HUDEP-2 (cell line): ENCODE results near the gene CELF4.

Experiments
- DNase-seq, 76 experiments: peaks; one replicate each; lab custom pipeline; 2025; ENCODE audit not compliant: unreplicated experiment in 76 of 76; lab: John Stamatoyannopoulos, UW

The CELF4 gene

DNA sequence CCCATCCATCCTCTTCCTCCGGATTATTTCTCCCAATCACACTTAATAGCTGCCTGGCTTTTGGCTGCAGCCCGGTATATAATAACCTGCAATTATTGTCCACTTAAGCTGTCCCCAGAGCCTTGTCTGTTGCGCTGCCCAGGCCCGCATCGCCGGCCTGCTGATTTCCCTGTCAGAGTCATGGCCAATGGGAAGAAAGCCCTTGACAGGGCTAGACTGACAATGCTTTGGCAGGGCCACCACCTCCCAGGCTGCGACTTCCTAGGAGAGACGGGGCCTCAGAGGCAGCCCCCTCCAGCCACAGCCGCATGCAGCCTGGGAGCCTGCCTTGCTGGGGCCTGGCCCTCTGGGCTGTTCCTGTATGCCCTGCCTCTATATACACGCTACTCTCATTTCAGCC lies 10.0 kb upstream of the CELF4 start:
- DNase-seq: no peak

DNA sequence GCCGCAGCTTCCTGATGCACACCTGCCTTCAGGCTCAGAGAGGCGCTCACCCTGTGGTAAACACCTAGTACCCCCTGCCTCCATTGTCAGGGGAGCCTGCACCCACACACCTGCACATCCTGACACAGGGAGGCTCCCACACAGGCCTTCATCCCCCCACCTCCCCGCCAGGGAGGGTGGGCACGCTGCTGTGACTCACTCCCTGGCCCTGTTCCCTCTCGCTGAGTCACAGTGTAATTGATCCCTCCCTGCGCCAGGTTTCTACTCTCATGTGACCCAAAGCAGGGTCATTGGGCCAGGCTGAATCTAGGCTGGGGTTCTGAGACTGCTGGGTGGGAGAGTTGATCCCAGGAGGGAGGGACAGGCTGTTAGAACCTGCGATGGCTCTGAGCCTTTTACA lies 8.5 kb upstream of the CELF4 start:
- peak in 6 of 76 experiments; percentile 7 to 40 (median 34) for DNase-seq

DNA sequence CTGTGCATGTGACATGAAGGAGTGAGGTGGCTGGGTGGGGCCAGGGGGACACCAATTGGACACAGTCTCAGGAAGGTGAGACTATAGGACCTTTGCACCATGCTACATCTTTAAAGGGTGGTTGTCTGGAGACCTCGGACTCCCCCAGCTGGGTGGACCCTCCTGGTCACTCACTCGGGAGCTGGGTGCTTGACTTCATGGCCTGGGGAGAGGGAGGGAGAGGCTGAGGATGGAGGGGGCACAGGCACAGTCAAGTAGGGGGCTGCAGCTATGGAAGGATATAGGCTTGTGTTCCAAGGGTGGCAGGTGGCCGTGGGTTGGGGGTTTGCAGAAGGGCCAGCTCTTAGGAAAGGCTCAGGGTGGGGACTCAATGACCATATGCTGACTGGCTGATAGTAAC lies 7.1 kb upstream of the CELF4 start:
- no peak for DNase-seq

DNA sequence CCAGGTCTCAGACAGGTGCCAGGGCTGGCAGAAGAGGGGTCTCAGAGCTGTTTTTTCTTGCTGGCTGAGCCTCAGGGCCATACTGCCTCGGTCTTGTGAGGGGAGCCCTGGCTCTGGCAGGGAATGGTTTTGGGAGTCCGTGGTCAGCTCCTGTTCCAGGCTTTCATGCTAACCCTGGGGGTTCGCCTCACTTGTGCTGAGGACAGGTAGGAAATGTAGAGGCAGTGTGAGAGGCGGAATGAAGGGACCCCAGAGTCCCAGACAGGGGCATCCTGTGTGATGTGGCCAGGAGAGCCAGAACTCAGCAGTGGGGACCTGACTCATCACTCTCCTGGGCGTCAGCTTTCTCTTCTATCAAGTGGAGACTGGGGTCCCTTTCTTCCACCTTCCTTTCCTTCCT lies 5.7 kb upstream of the CELF4 start:
- DNase-seq: no peak

DNA sequence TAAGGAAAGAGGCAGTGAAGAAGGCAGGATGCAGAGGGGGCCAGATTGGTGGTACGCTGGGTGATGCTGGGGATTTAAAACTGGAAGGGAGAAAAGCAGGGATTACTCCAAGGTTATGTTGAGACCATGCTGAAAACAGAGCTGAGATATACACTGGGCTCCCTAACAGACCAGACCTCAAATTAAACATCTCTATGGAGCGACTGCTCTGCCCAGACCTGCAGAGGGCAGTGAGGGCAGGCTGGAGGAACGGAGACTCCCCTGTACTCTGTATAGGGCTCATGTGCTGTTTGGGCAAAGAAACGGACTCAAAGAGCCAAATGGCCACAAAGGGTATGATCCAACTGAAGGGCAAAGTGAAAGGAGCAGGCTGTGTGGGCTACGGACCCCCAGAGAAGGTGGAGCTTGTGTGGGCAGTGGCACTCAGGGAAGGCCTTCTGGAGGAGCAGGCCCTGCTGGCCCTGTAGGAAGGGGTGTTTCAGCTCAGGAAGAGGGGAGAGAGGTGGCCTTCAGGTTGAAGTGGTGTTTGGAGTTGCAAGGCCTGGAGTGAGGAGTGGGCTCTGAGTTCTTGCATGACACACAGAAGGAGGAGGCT lies 4.8 kb upstream of the CELF4 start:
- DNase-seq: no peak

DNA sequence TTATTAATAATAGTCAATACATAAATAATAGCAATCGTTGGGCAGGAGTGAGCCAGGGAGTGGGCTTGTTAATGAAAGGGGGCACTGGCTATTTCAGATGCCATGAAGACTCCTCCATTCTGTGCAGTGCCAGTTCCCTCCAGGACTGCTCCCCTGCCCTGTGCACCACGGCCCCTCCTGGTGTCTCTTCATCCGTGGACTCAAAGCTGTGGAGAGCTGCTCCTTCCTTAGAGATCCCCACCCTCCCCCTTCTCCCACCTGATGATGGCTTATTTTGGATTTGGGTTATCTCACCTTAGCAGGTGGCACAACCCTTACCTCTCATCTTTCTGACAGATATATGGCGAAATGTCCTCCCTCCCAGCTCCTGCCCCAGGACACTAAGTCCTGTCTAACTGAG lies 3.1 kb upstream of the CELF4 start:
- no peak for DNase-seq

DNA sequence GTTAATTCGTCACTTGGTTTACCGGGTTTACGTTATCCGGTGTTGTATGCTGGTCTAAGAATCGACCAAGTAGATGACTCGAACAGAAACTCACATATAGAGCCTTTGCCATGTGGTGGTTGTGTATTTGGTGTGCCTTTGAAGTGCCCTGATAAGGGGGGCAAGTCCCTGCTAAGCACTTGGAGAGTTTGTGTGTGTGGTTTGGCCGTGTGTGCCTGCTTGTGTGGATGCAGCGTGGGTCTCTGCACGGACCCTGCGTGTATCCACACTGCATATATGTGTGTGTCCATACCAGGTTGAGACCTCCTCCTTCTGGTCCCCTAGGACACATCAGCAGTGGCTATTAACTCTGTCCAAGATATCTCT lies 2.4 kb upstream of the CELF4 start:
- peak in 1 of 76 experiments; percentile 1 for DNase-seq

DNA sequence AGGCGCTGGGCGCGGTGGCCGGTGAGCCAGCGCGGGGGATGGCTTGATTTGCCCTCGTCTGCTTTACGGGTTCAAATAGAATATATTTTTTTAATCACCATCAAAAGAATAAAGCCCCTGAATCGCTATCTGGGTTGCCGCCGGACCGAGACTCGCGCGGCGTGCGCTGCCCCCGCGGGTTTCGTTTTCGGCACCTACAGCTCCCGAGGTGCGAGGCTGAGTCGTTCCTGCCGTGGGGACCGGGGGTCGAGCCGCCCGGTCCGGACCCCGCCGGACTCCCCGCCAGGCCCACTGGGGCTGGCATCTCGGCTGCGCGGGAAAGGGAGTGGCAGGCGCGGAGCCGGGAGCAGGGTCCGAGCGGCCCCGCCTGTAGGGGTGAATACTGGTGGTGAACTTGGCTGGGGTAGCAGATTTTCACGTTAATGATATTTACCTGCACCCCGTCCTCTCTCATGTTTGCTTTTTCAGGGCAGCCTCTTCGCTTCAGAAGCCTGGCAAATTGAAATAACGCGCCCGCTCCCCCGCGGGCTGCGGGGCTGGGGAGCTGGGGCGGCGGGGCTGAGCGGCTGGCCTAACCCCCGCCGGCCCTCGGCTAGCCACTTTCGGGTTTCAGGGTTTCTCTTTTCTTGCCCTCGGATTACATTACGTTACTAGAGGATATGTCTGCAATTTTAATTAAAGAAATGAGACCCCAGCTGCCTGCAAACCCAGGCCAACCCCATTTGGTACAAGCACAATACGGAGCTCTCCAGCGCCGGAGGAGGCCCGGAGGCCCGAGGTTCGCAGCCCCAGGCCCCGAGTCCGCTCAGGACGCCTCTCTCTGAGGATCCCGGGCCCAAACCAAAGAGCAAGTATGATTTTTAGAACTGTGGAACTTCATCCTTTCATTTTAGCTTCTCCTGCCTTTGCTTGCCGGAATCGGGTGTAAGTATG lies 1.7 kb upstream of the CELF4 start:
- DNase-seq: no peak

DNA sequence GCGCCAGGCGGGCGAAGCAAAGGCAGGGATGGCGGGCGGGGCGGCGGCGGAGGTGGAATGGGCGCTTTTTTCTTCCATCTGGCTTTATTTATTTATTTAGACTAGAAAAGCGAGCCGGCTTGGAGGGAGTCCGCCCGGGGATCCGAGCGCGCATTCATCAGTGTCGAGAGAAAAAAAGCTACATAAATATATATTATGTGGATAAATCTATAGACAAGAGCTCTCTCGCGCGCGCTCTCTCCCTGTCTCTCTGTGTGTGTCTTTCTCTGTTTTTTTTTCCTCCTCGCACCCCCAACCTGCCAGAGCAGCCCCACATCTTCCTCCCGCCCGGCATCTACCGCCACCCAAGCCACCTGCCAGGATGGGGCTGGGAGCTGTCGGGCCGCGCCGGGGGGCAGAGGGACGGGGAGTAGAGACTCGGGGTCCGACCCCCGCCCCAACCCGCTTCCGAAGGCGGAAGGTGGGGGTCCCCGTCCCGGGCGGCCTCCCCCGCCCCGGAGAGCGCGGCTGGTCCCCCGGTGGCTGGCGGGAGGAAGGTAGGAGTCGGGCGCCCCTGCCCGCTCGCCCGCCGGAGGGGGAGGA lies 972 bp upstream of the CELF4 start:
- DNase-seq: no peak

DNA sequence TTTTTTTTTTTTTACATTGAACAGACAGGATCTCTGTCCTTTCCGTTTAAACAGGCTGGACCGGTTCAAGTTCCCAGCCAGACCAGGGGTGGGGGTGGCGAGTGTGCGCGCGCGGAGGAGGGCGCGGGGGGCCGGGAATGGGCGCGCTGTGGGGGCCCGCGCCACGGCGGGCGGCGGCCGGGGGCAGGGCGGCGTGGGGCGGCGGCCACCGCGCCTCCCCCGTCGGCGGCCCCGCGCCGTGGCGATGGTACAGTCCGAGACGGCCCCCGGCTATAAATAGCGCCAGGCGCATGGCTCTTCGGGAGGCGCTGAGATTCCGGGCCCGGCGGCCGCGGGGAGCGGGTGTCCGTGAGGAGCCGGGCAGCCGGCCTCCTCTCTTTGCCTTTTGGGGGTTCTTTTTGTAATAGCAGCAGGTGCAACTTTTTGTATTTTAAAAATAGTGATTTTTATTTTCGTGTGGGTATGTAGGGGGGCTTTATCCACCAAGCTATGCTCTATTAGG lies 430 bp upstream of the CELF4 start:
- no peak for DNase-seq

DNA sequence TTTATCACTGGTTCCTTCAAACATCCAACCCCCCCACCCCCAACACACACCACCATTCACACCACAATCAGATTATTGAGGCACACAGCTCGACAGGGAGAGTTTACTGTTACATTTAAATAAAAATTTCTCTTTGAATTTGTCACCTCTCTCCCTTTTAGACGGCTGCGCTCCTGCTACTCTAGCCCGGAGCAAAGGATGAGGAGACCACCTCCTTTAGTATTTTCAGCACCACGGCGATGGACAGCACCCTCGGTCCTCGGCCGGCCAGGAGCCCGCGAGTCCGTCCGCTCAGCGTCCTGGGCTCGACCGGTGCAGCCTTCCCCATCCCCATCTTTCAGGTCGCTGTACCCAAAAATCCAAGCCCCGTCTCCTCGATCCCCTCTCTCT lies 892 bp downstream of the CELF4 start:
- peak in 2 of 76 experiments; percentile 10 to 32 for DNase-seq

DNA sequence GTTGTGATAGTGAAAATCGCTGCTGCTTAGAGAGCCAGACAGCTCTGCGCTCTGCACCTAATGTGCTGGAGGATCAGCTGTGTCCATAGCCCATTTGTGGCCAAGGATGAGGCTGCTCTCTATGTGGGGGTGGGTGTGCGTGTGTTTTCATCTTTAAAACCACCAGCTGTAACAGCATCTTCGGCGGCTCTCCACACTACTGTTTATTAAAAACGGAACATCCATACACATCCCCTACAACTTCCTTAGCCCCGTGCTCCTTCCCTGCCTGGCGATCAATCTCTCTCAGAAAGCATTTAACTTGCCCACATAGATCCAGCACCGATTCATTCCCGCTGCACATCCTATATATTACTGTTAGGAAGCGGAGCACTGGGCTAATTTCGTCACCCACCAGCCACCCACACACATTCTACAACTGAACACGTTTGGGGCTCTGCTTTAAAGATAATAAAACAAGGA lies 1.6 kb downstream of the CELF4 start:
- DNase-seq: no peak

DNA sequence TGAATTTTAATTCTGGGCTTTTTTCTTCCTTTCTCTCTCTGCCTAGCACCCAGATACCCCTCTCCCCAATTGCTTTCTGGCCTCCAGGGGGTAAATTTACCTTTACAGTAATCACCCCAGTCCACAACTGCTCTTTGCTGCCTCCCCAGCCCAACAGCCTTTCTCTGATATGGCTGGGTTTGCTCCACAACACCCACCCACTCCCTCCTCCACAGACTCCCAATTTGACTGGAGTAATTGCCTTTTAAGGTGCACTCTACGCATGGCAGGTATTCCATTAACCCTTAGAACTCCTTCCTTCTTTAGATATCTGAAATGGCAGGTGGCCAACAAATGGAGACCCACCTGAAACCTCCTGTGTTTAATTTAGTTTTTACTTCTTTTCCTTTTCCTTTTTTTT lies 3.6 kb downstream of the CELF4 start:
- DNase-seq: no peak

DNA sequence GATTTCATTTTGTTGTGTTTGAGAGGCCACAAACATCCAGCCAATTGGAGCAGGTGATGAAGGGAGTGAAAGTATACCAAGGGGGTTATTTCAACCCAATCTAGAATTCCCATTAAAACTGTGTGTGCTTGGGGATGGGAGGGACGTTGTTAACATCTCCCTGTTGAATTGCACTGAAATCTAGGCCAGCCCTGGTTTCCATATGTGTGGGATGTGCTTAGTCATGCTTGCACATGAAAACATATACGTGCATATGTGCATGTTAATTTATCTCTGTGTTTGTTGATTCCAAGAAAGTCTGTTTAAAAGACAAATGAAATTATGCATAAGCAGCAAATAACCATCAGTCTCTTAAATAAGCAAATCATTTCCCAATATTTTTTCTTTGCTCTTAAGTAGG lies 5.6 kb downstream of the CELF4 start:
- DNase-seq: no peak

DNA sequence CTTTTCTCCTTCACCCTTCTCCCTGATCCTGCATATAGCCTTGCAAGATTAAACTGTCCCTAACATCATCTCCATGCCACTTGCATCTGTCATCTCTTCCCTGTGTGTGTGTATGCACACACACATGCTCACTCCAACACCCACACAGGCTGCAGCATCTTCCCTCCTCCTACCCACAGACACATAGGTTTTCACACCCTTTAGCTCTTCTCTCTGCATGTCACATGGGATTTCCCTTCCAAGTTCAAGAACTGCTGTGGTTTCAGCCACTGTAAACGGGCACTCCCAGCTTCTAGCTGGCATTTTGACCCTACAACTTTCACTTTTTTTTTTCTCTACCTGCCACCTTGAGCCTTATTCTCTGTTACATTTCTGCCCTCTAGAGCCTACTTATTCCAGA lies 6.4 kb downstream of the CELF4 start:
- no peak for DNase-seq

DNA sequence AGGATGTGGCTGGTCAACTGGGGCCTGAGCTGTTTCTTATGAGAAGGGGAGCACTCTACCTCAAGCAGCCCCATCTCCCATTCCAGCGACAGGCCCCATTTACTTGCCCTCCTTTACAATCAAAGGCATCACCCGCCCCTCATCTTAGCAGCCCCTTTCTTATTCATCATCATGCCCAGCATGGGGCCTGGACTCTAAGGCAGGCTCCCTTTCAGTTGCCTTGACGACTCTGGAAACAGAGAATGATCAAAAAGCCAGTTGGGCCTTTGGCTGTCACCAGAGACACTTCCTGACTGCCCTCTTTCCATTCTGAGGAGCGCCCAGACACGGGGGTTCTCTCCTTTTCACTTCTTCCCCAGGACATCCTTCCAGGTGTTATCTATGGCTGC lies 11.2 kb downstream of the CELF4 start:
- DNase-seq: no peak

DNA sequence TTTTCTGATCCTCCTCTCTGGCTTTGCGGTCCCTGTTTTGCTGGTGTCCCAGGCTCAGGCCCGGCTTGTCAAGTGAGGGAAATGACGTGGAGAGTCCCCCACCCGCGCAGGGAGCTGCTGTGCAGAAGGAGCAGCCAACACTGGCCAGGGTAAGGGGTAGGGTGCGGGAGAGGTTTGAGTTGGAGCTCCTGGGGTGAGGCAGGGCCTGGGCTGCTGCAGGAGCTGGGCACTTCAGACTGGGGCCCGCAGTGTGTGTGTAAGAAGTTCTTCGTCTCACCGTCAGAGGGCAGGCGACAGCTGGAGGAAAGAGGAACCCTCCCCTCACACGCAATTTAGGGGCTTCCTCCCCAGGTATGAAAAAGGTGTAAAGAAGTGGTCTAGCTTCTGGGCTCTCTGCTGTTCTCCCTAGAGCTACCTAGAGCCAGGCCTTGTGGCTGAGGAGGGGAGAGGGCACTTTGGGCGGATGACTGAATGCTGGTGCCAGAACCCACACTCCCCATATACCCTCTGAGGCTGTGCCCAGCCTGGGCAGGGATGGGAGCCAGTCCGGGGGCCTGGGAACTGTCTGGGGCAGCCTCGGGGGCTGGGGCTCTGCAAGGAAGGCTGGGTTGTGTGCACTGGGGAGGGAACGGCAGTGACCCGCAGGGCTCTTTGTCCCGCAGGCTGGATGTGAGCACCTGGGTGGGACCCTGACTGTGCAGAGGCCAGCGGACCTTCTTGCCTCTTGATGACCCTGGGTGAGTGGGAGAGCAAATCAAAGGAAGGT lies 11.8 kb downstream of the CELF4 start:
- DNase-seq: peak in 4 of 76 experiments; percentile 4 to 6 (median 4)

DNA sequence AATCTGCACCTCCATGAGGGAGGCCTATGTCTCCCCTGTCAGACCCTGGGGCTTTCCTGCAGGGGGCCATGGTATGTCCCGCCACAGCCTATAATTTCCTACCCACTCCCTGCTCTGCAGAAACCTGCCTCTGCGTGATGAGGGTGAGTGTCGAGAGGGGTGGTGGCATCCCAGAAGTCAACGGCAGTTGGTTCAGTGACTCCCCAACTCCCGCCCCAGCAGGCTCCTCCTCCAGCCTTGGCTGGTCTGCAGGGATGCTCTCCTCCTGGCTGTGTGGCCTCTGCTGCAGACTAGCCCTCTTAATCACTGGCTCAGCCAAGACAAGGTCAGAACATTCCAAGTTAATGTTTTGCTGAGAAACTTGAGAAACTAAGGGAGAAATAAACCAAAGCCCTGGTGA lies 13.3 kb downstream of the CELF4 start:
- no peak for DNase-seq

DNA sequence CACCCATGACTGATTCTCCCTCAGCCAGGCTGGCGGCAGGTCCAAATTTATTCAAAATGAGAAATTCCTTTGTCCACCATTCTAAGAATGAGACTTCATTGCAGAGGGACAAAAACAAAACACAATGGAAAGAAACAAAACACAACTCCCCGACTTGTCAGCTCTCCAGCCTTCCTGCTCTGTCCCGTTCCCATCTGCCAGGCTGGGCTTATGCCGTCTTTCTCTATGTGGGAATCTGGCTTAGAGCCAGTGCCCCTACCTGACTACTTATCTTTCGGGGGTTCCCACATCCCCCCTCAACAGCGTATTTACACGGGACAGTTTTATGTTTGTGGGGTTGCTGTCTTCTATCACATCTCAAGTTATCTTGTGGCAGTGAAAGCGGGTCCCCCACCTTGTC lies 13.8 kb downstream of the CELF4 start:
- DNase-seq: no peak

DNA sequence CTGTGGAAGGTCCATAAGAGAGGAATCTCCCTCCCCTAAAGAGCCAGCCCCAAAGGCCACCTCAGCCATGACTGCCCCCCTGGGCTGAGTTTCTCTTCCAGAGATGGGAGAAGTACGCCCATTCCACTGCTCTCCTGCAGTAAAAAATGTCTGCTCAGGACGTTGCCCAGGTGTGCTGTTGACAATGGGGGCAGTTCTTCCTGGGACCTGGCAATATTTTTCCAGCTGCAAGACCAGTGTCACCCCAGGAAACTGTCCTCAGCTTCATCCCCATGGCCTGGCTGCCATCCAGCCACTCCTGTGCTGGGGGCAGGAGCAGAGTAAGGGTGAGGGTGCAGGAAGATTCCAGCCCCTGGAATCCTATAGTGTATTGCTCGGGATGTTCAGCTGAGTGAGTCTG lies 14.3 kb downstream of the CELF4 start:
- DNase-seq: no peak
